ENCODE data around the gene NR4A3.

- TF ChIP-seq FOXM1 (IDR thresholded peaks at IDR 0.05; ENCODE audit: borderline replicate concordance, low read depth) (no peak), EP300 (IDR thresholded peaks at IDR 0.05; ENCODE audit: borderline replicate concordance) (no peak), TCF12 (IDR thresholded peaks at IDR 0.05; ENCODE audit: low read depth) (no peak), ZBTB7A (IDR thresholded peaks at IDR 0.05; ENCODE audit: low read depth) (no peak), TEAD4 (IDR thresholded peaks at IDR 0.05) (no peak)
Observed at GRCh38 chr9:99896119-99896518, 74.4 kb downstream of the NR4A3 start.

Measured in Ishikawa (cell line).